Fibroblast of the conjunctiva (primary cell): ENCODE measurements around the gene TMEM14A.
A peak's percentile ranks its signal among the peaks of the same experiment; 100 is the strongest.
"Not testable (repeated sequence)": the region's sequence is repeated elsewhere in the genome, so short reads cannot be mapped to it uniquely, and the experiment has no call there.

Experiments used
- DNase-seq: peaks from one replicate; pipeline ENCODE4 v3.0.0-alpha.2; 2010; ENCODE audit warnings: low read depth

The TMEM14A gene, protein sequence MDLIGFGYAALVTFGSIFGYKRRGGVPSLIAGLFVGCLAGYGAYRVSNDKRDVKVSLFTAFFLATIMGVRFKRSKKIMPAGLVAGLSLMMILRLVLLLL

GRCh38 chr6:52670502-52671409, at the start of gene TMEM14A:
Gene TMEM14A (plus strand): TSS chr6:52671113. CDS start chr6:52677103, 5,990 bp downstream.
- peak; percentile 95 for DNase-seq

GRCh38 chr6:52621631-52622030, 49.3 kb upstream of the TMEM14A start:
- DNase-seq = no peak

DNA sequence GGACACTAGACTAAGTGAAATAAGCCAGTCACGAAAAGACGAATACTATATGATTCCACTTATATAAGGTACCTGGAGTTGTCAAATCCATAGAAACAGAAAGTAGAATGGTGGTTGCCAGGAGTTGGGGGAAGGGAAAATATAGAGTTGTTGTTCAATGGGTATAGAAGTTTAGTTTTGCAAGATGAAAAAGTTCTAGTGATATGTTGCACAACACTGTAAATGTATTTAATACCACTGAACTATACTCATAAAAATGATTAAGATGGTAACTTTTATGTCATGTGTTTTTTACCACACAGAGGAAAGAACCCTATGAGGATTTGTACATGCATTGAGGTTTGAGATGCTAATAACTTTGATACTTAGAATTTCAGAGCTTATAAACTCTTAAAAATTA, 48.1 kb upstream of the TMEM14A start:
- no peak for DNase-seq

DNA sequence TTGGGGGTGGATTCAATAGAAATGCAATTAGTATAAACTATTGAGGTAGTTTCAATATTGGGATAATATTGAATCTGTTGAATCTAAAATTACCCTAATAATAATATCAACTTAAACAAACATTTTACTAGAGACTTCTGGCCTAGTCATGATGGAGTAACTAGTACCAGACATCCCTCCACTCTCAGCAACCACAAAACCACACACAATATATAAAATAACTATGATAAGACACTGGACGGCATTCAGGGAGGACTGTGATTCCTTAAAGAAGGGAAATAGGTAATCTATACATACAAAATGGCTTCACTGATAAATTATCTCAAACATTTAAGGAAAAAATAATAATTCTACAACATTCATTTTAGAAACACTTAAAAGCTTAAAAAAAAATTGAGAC, 38.9 kb upstream of the TMEM14A start:
- no peak for DNase-seq

GRCh38 chr6:52634211-52634610, 36.7 kb upstream of the TMEM14A start:
- DNase-seq = no peak

GRCh38 chr6:52635049-52635577, 35.8 kb upstream of the TMEM14A start:
- no peak for DNase-seq

DNA sequence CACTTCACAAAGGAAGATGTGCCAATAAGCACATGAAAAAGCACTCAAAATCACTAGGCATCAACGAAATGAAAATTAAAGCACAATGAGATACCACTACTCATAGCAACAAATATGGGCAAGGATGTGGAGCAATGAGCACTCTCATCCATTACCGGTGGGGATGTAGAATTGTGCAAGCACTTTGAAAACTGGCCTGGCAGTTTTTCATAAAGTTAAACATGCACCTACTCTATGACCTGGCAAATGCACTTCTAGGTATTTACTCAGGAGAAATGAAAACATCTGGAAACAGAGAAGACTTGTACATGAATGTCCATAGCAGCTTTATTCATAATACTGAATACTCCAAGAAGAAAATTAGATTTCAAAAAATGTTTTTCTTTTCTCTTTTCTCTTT, 34.1 kb upstream of the TMEM14A start:
- DNase-seq = no peak

GRCh38 chr6:52639493-52639892, 31.4 kb upstream of the TMEM14A start:
- DNase-seq = no peak

- DNase-seq = no peak
Measured at GRCh38 chr6:52640170-52640569, 30.7 kb upstream of the TMEM14A start.

DNA sequence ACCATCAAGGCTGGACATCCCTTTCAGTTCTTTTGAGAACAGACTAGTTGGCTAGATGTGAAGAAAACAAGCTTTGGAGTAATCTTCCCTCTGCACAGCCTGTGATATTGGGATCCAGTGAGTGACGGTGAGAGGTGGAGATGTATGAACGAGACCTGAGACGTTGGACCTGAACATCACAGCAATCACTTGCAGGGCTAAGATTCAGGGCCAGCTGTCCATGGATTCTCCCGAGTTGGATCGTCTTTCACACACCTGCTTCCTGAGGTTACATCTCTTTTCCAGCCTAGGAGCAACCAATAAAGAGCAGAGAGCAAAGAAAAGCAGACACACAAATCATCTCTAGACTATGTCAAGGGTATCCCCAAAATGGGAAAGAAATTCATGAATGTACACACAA, 30.0 kb upstream of the TMEM14A start:
- no peak for DNase-seq

- DNase-seq = no peak
Measured at GRCh38 chr6:52641388-52641787, 29.5 kb upstream of the TMEM14A start.

GRCh38 chr6:52641826-52642225, 29.1 kb upstream of the TMEM14A start:
- DNase-seq = no peak

- DNase-seq = no peak
Measured at GRCh38 chr6:52642368-52642767, 28.5 kb upstream of the TMEM14A start.

- no peak for DNase-seq
Measured at GRCh38 chr6:52643158-52643557, 27.8 kb upstream of the TMEM14A start.

- DNase-seq = no peak
Measured at GRCh38 chr6:52644253-52644652, 26.7 kb upstream of the TMEM14A start.

GRCh38 chr6:52645976-52646375, 24.9 kb upstream of the TMEM14A start:
- DNase-seq = no peak

DNA sequence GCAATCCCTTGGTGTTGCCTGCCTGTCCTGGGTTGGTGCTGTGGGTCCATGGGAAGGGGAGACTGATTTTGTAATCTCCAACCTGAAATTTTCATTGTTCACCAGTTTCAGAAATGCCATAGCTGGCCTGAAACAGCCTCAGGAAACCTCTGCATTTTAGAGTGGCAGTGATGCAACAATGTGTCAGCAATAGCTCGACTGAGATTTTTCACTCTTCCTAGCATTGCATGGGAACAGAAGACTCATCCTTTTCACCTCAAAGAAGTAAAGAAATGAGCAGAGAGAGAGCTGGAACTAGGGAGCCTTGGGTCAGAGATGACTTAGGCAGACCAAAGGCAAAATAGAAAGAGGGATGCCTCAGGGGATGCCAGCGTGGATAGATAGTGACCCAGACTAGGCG, 23.7 kb upstream of the TMEM14A start:
- no peak for DNase-seq

GRCh38 chr6:52649536-52650160, 21.3 kb upstream of the TMEM14A start:
- DNase-seq = no peak

- peak; percentile 74 for DNase-seq
Measured at GRCh38 chr6:52650941-52651340, 20.0 kb upstream of the TMEM14A start.

- DNase-seq = no peak
Measured at GRCh38 chr6:52653151-52653550, 17.8 kb upstream of the TMEM14A start.

GRCh38 chr6:52654007-52654406, 16.9 kb upstream of the TMEM14A start:
- DNase-seq = no peak

GRCh38 chr6:52654592-52654991, 16.3 kb upstream of the TMEM14A start:
- no peak for DNase-seq

- not testable (repeated sequence) for DNase-seq
Measured at GRCh38 chr6:52655941-52656340, 15.0 kb upstream of the TMEM14A start.
